Cardiac muscle cell (in vitro differentiated cells and primary cell): ENCODE measurements around the gene SH2D1A. TPM values are rescaled to one million over a fixed set of nuclear protein-coding genes. Genes with fewer than 3 reads are reported as not detected.
"Not testable (repeated sequence)": the region's sequence is repeated elsewhere in the genome, so short reads cannot be mapped to it uniquely, and the experiment has no call there.

ENCODE experiments used
- DNase-seq, 2 donors: peaks; one replicate each; pipeline versions ENCODE4 v3.0.0 to v3.0.0-alpha.2; 2010 to 2017; ENCODE audit warnings: low read depth in 1 of 2, low spot score in 1 of 2
- H3K27ac ChIP-seq: fragments of 200-600 bp; sonication (generic); 2 replicates; pipeline ENCODE4 v1.5.1; 2016
- H3K27me3 ChIP-seq: fragments of 200-600 bp; sonication (generic); 2 replicates; pipeline ENCODE4 v1.6.0; 2016; ENCODE audit warnings: control low read depth
- H3K36me3 ChIP-seq: fragments of 200-600 bp; sonication (generic); 2 replicates; pipeline ENCODE4 v1.5.1; 2016; ENCODE audit warnings: control low read depth
- H3K4me1 ChIP-seq: fragments of 200-600 bp; sonication (generic); 2 replicates; pipeline ENCODE4 v1.8.1; 2017; ENCODE audit warnings: low read depth, mild to moderate bottlenecking, mixed run types
- H3K4me3 ChIP-seq: fragments of 200-600 bp; sonication (generic); 2 replicates; pipeline ENCODE4 v1.5.1; 2016; ENCODE audit warnings: mild to moderate bottlenecking
- H3K9me3 ChIP-seq: fragments of 200-600 bp; sonication (generic); 2 replicates; pipeline ENCODE4 v1.5.1; 2017; ENCODE audit warnings: low read depth, mild to moderate bottlenecking, control low read depth
- CTCF ChIP-seq: IDR thresholded peaks from 2 replicates; pipeline ENCODE4 v1.5.1; 2012; ENCODE audit warnings: low read depth, mild to moderate bottlenecking, low read length
- polyA plus RNA-seq: library from polyadenylated mRNA; unstranded; fragments of >200 nt; fragmentation: Nextera tagmentation; extraction: Ambion mirVana; gene quantifications from 2 replicates; pipeline ENCODE4 v1.2.1, GENCODE V29; 2016
- total RNA-seq: library from RNA; depleted of rRNA; stranded (reverse); fragments of >200 nt; gene quantifications from 2 replicates; pipeline ENCODE4 v1.2.3, GENCODE V29; 2016

SH2D1A gene
- total RNA-seq: not detected in 2 replicates
- not detected in 2 replicates for polyA plus RNA-seq

DNA sequence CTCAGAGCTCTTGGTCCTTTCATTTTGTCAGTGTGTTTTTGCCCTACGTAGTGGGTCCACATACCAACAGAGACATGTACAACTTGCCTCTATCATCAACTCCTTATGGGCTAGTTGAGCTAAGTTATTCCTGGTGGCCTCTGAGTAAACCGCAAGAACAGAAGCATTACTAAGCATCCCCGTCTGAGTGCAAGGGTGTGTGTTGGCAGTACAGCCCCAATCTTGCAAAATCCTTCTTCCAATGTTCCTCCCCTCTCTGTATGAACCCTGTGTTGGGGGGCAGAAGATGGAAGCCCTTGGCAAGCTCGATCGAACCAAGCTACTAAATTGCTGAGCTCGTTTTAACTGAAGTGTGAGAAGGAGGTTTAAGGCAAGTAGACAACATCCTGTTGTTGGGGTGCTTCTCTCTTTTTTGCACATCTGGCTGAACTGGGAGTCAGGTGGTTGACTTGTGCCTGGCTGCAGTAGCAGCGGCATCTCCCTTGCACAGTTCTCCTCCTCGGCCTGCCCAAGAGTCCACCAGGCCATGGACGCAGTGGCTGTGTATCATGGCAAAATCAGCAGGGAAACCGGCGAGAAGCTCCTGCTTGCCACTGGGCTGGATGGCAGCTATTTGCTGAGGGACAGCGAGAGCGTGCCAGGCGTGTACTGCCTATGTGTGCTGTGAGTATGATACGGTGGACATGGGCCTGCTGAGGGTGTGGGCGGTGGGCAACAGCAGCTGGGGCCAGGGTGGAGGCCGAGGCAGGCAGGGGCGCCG lies at the start of gene SH2D1A:
SH2D1A (plus strand) TSS at position 447 of the 760 bp plus-strand sequence; CDS start at position 527, 80 bp downstream.
- DNase-seq: no peak
- Histone ChIP-seq H3K27me3 (no peaks in the 10 kb centered on the region), H3K27ac (no peak within 1 kb of the TSS), H3K4me3 (no peak within 1 kb of the TSS), H3K9me3 (peaks cover 3% of the 10 kb centered on the region), H3K4me1 (no peaks in the 10 kb centered on the region), H3K36me3 (no peaks in the 10 kb centered on the region)
- TF ChIP-seq CTCF: no peak

DNA sequence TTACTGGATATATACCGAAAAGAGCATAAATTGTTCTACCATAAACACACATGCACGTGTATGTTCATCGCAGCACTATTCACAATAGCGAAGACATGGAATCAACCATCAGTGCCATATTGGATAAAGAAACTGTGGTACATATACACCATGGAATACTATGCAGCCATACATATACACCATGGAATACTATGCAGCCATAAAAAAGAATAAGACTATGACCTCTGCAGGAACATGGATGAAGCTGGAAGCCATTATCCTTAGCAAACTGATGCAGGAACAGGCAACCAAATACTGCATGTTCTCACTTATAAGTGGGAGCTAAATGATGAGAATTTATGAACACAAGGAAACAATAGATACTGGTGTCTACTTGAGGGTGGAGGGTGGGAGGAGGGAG lies 47.0 kb upstream of the SH2D1A start:
- not testable (repeated sequence) for DNase-seq, H3K4me3 ChIP-seq, H3K27me3 ChIP-seq, H3K4me1 ChIP-seq, H3K27ac ChIP-seq, H3K9me3 ChIP-seq, H3K36me3 ChIP-seq

- H3K27ac ChIP-seq: no peak overlapping the region
- no peaks in the 10 kb centered on the region for H3K36me3 ChIP-seq
- no peaks in the 10 kb centered on the region for H3K4me1 ChIP-seq
- DNase-seq: no peak
- H3K9me3 ChIP-seq: peaks cover under 1% of the 10 kb centered on the region
- TF ChIP-seq CTCF: no peak
- no peaks in the 10 kb centered on the region for H3K27me3 ChIP-seq
- no peak overlapping the region for H3K4me3 ChIP-seq
Measured at GRCh38 chrX:124300405-124300804, 46.0 kb upstream of the SH2D1A start.

DNA sequence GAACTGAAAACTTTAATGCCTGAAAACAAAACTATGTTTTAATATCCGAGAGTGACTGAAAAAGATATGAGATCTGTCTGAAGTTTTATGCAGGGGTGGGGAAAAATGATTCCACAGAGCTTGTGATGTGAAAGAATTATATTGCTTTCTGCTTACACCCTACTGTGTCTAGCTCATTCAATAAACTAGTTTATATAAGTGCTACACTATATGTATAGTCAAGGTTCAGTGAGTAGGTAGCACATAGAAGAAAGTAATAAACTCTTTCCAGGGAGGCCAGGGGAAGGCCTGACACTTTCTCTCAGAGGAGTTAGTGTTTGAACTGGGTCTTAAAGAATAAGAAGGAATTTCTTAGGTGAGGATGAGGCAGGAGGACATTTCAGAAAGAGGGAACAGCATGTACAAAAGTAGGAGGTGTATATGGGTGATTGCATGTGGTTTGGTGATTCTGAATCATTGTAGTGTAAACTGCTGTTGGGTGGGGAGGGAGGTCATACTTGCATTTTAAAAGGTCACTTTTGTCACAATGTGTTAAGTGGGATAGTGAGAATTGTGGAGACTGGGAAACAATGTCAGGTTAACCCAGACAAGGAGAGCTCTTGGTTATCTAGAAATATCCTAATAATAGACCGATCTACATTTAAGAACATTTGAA lies 39.0 kb upstream of the SH2D1A start:
- H3K4me1 ChIP-seq: no peaks in the 10 kb centered on the region
- H3K27ac ChIP-seq: no peak overlapping the region
- H3K4me3 ChIP-seq: no peak overlapping the region
- H3K9me3 ChIP-seq: no peaks in the 10 kb centered on the region
- no peaks in the 10 kb centered on the region for H3K27me3 ChIP-seq
- H3K36me3 ChIP-seq: no peaks in the 10 kb centered on the region
- no peak for DNase-seq
- TF ChIP-seq CTCF: no peak

GRCh38 chrX:124325732-124326131 lies 20.6 kb upstream of the SH2D1A start:
- H3K9me3 ChIP-seq: no peaks in the 10 kb centered on the region
- no peaks in the 10 kb centered on the region for H3K36me3 ChIP-seq
- H3K27me3 ChIP-seq: no peaks in the 10 kb centered on the region
- no peak for DNase-seq
- no peak overlapping the region for H3K4me3 ChIP-seq
- H3K27ac ChIP-seq: no peak overlapping the region
- TF ChIP-seq CTCF: no peak
- H3K4me1 ChIP-seq: no peaks in the 10 kb centered on the region

GRCh38 chrX:124328765-124329164 lies 17.6 kb upstream of the SH2D1A start:
- DNase-seq: no peak

More at GRCh38 chrX:124328765-124329164, 17.6 kb upstream of the SH2D1A start:
- Histone ChIP-seq H3K4me1 (no peaks in the 10 kb centered on the region), H3K4me3 (no peak overlapping the region), H3K27me3 (no peaks in the 10 kb centered on the region), H3K9me3 (no peaks in the 10 kb centered on the region), H3K27ac (no peak overlapping the region), H3K36me3 (no peaks in the 10 kb centered on the region)
- no peak for TF ChIP-seq CTCF
